D721Med (cell line): Measurements from ENCODE around the gene KMO.

Source experiments
- DNase-seq: peaks from one replicate; pipeline ENCODE4 v3.0.0; 2011; ENCODE audit warnings: low spot score; ENCODE audit not compliant: insufficient read length
- FAIRE-seq: peaks from 2 replicates; lab custom pipeline; 2011; peaks lifted over from hg19 to GRCh38; lab: Jason Lieb, UNC
- CTCF ChIP-seq: IDR thresholded peaks from 2 replicates; pipeline ENCODE4 v1.5.1; 2012; ENCODE audit warnings: mild to moderate bottlenecking, control low read depth; ENCODE audit not compliant: insufficient read depth; ENCODE audit errors: missing control alignments

Gene KMO

GRCh38 chr1:241638909-241639622 lies 106.9 kb downstream of the KMO start:
- TF ChIP-seq CTCF, result no peak
- FAIRE-seq, result peak; percentile 46
- DNase-seq, result no peak

GRCh38 chr1:241639623-241640148 lies 107.5 kb downstream of the KMO start:
- no peak for TF ChIP-seq CTCF
- no peak for FAIRE-seq

GRCh38 chr1:241640149-241640866 lies 108.1 kb downstream of the KMO start, which contains the start of the genes CHML and OPN3:
TSS of gene CHML (minus strand) at chr1:241640369. CDS start at chr1:241635766, 4,603 bp downstream.
TSS of gene OPN3 (minus strand) at chr1:241640369. CDS start at chr1:241640254, 115 bp downstream.
- peak; percentile 87 for DNase-seq
- no peak for FAIRE-seq
- no peak for TF ChIP-seq CTCF

More at GRCh38 chr1:241639623-241640148, 107.5 kb downstream of the KMO start:
- DNase-seq, result peak; percentile 29

GRCh38 chr1:241640867-241641622 lies 108.9 kb downstream of the KMO start:
- FAIRE-seq (no peak), DNase-seq (no peak)
- no peak for TF ChIP-seq CTCF

- FAIRE-seq, result no peak
- DNase-seq, result no peak
- TF ChIP-seq CTCF, result no peak
Measured at GRCh38 chr1:241641773-241642592, 109.8 kb downstream of the KMO start.

- TF ChIP-seq CTCF, result no peak
- FAIRE-seq (no peak), DNase-seq (no peak)
Measured at GRCh38 chr1:241642593-241642944, 110.4 kb downstream of the KMO start.
